HL-60 (cell line): Measurements from ENCODE around the gene KANK3.
"Not testable (repeated sequence)": the region's sequence is repeated elsewhere in the genome, so short reads cannot be mapped to it uniquely, and the experiment has no call there.

ENCODE experiments used
- DNase-seq, 2 experiments: peaks; one replicate each; pipeline ENCODE4 v3.0.0-alpha.2; 2010 to 2020; ENCODE audit warnings: low read depth in 1 of 2, low spot score in 1 of 2
- H3K27ac ChIP-seq: fragments of 250-450 bp; sonication (Bioruptor Pico); replicated peaks from 2 replicates; pipeline ENCODE4 v1.5.1; 2020; ENCODE audit warnings: mild to moderate bottlenecking, moderate library complexity
- H3K27me3 ChIP-seq: fragments of 250-450 bp; sonication (Bioruptor Pico); 2 replicates; pipeline ENCODE4 v1.5.1; 2021; ENCODE audit warnings: mild to moderate bottlenecking, moderate library complexity; ENCODE audit not compliant: insufficient read depth, poor library complexity, severe bottlenecking
- H3K4me3 ChIP-seq: replicated peaks from 2 replicates; pipeline ENCODE4 v1.5.1; 2011; ENCODE audit warnings: mild to moderate bottlenecking, control low read depth, low read length; ENCODE audit not compliant: insufficient read depth
- GABPA ChIP-seq: IDR thresholded peaks from 2 replicates; pipeline ENCODE4 v1.6.1; 2012; ENCODE audit warnings: low read depth
- POLR2AphosphoS5 ChIP-seq: IDR thresholded peaks from 2 replicates; pipeline ENCODE4 v1.6.1; 2012; ENCODE audit warnings: low read depth
- SPI1 ChIP-seq: IDR thresholded peaks from 2 replicates; pipeline ENCODE4 v1.6.1; 2012; ENCODE audit warnings: low read depth, mild to moderate bottlenecking, borderline replicate concordance
- TF ChIP-seq, protein P1 (sequence below): IDR thresholded peaks from 2 replicates; pipeline ENCODE4 v1.6.1; 2012; ENCODE audit warnings: low read depth; ENCODE audit not compliant: insufficient replicate concordance
- TF ChIP-seq, protein P2 (sequence below): IDR thresholded peaks from one replicate; pipeline ENCODE4 v1.5.1; 2011; ENCODE audit warnings: low read length, control low read depth, inconsistent platforms; ENCODE audit not compliant: insufficient read depth

Gene KANK3

DNA sequence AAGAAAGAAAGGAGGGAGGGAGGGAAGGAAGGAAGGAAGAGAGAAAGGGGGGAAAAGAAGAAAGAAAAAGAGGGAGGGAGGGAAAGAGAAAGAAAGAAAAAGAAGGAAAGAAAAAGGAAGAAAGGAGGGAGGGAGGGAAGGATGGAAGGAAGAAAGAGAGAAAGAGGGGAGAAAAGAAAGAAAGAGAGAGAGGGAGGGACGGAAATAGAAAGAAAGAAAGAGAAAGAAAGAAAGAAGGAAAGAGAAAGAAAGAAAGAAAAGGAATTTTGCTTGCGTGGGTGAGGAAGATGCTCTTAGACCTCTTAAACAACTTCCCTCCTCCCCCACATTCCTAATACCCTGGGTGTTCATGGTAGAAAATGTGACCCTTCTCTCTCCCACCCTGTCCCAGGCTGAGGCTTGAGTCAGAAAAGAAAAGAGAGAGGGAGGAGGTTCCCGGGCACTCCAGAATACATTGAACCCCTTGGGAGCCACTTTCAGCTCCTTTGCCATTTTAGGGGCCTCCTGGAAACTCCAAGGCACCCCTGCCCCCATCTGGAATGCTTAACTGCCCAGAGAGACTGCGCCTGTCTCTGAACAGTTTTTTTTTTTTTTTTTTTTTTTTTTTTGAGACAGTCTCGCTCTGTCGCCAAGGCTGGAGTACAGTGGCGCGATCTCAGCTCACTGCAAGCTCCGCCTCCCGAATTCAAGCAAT is 9.2 kb upstream of the KANK3 start:
- no peak for DNase-seq
- Histone ChIP-seq H3K4me3 (no peak overlapping the region), H3K27me3 (peaks cover 14% of the 10 kb centered on the region), H3K27ac (no peak overlapping the region)
- TF ChIP-seq POLR2AphosphoS5 (no peak), SPI1 (no peak), GABPA (no peak)
- TF ChIP-seq, protein P1, sequence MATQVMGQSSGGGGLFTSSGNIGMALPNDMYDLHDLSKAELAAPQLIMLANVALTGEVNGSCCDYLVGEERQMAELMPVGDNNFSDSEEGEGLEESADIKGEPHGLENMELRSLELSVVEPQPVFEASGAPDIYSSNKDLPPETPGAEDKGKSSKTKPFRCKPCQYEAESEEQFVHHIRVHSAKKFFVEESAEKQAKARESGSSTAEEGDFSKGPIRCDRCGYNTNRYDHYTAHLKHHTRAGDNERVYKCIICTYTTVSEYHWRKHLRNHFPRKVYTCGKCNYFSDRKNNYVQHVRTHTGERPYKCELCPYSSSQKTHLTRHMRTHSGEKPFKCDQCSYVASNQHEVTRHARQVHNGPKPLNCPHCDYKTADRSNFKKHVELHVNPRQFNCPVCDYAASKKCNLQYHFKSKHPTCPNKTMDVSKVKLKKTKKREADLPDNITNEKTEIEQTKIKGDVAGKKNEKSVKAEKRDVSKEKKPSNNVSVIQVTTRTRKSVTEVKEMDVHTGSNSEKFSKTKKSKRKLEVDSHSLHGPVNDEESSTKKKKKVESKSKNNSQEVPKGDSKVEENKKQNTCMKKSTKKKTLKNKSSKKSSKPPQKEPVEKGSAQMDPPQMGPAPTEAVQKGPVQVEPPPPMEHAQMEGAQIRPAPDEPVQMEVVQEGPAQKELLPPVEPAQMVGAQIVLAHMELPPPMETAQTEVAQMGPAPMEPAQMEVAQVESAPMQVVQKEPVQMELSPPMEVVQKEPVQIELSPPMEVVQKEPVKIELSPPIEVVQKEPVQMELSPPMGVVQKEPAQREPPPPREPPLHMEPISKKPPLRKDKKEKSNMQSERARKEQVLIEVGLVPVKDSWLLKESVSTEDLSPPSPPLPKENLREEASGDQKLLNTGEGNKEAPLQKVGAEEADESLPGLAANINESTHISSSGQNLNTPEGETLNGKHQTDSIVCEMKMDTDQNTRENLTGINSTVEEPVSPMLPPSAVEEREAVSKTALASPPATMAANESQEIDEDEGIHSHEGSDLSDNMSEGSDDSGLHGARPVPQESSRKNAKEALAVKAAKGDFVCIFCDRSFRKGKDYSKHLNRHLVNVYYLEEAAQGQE = no peak
- TF ChIP-seq, protein P2, sequence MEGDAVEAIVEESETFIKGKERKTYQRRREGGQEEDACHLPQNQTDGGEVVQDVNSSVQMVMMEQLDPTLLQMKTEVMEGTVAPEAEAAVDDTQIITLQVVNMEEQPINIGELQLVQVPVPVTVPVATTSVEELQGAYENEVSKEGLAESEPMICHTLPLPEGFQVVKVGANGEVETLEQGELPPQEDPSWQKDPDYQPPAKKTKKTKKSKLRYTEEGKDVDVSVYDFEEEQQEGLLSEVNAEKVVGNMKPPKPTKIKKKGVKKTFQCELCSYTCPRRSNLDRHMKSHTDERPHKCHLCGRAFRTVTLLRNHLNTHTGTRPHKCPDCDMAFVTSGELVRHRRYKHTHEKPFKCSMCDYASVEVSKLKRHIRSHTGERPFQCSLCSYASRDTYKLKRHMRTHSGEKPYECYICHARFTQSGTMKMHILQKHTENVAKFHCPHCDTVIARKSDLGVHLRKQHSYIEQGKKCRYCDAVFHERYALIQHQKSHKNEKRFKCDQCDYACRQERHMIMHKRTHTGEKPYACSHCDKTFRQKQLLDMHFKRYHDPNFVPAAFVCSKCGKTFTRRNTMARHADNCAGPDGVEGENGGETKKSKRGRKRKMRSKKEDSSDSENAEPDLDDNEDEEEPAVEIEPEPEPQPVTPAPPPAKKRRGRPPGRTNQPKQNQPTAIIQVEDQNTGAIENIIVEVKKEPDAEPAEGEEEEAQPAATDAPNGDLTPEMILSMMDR = no peak

DNA sequence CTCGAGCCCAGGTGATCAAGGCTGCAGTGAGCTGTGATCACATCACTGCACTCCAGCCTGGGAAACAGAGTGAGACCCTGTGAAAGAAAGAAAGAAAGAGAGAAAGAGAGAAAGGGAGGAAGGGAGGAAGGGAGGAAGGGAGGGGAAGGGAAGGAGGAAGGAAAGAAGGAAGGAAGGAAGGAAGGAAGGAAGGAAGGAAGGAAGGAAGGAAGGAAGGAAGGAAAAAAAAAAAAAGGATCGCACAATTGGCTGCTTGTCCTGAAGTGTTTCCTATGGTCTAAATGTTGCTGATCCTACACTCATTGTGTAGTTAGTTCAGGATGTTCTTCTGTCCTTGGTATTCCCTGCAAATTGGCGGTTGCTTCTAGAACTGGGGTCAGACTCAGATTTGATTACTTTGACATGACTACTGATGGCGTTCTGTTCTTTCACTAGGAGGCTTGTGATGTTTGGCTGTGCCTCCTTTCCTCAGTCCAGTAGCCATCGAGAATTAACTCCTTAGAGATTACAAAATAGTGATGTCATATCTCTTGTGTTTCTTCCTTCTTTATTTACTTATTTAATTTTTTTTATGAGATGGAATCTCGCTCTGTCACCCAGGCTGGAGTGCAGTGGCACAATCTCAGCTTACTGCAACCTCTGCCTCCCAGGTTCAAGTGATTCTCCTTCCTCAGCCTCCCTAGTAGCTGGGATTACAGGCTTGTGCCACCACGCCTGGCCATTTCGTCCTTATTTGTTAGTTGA is 6.7 kb upstream of the KANK3 start:
- not testable (repeated sequence) for DNase-seq, H3K27ac ChIP-seq, H3K4me3 ChIP-seq
- H3K27me3 ChIP-seq = peaks cover 14% of the 10 kb centered on the region

DNA sequence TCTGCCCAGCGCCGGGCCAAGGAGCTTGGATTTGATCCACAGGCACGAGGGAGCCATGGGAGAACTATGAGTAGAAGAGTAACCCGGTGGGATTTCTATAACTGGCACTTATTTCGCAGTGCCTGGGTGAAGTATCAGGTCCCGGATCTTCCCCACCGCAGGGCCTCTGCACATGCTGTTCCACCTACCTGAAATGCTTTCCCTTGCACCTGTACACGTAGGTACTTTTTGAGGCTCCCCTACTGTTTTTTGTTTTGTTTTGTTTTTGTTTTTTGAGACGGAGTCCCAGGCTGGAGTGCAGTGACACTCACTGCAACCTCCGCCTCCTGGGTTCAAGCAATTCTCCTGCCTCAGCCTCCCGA is 402 bp upstream of the KANK3 start:
- Histone ChIP-seq H3K4me3 (no peak overlapping the region), H3K27me3 (peaks cover 35% of the 10 kb centered on the region), H3K27ac (no peak overlapping the region)
- DNase-seq = no peak
- TF ChIP-seq SPI1 (no peak), GABPA (no peak)
- TF ChIP-seq, protein P1 = no peak
- TF ChIP-seq, protein P2 = no peak

DNA sequence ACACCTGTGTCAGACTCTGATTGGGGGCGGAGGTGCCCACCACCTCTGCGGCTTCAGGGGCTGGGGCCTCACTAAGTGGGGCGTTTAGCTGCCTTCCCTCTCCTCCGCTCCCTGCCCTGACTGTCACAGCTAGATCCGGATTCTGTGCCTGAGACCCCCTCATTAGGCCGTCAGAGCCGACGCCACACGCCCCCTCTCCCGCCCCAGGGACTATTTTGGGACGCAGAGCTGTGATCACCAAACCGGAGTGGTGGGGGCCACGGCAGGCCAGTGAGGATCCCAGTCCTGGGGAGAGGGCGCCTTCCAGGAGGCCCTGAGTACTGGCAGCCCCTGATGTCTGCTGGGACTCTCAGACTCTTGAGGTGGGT is 762 bp downstream of the KANK3 start:
- TF ChIP-seq SPI1 (no peak), GABPA (no peak), POLR2AphosphoS5 (no peak)
- TF ChIP-seq, protein P1 = no peak
- TF ChIP-seq, protein P2 = no peak
- no peak overlapping the region for H3K4me3 ChIP-seq
- DNase-seq = no peak

DNA sequence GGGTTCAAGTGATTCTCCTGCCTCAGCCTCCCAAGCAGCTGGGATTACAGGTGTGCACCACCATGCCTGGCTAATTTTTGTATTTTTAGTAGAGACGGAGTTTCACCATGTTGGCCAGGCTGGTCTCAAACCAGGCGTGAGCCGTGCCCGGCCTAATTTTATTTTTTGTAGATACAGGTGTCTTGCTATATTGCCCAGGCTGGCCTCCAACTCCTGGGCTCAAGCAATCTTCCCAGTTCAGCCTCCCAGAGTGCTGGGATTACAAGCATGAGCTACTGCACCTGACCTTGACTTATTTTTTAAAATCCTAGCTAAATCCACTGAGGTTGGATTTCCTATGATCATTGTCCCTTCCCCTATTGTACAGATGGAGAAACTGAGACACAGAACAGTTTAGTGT is 1.6 kb downstream of the KANK3 start:
- not testable (repeated sequence) for DNase-seq, H3K27ac ChIP-seq, H3K4me3 ChIP-seq
- H3K27me3 ChIP-seq = peaks cover 40% of the 10 kb centered on the region

More for the DNA sequence above, 762 bp downstream of the KANK3 start:
- peaks cover 38% of the 10 kb centered on the region for H3K27me3 ChIP-seq
- no peak overlapping the region for H3K27ac ChIP-seq
